HCT116 (cell line): ENCODE measurements around the gene TPO.

Experiments used
- CEBPB ChIP-seq: IDR thresholded peaks from 2 replicates; pipeline ENCODE4 v1.6.1; 2012; ENCODE audit warnings: low read depth
- EGR1 ChIP-seq: IDR thresholded peaks from 2 replicates; pipeline ENCODE4 v1.6.1; 2012; ENCODE audit warnings: low read depth
- EZH2 ChIP-seq: fragments of 200-600 bp; sonication (generic); IDR thresholded peaks from 2 replicates; pipeline ENCODE4 v1.6.1; 2017; ENCODE audit warnings: antibody characterized with exemption, mixed run types
- EZH2phosphoT487 ChIP-seq: fragments of 200-600 bp; IDR thresholded peaks from 2 replicates; pipeline ENCODE4 v1.6.1; 2018; ENCODE audit warnings: antibody characterized with exemption, borderline replicate concordance
- POLR2A ChIP-seq: IDR thresholded peaks from 2 replicates; pipeline ENCODE4 v1.7.0; 2011; ENCODE audit warnings: borderline replicate concordance; ENCODE audit not compliant: insufficient read depth, insufficient read length; ENCODE audit errors: extremely low read depth
- RAD21 ChIP-seq: IDR thresholded peaks from 2 replicates; pipeline ENCODE4 v1.6.1; 2012; ENCODE audit warnings: low read depth, mild to moderate bottlenecking
- SIN3A ChIP-seq: IDR thresholded peaks from 2 replicates; pipeline ENCODE4 v1.6.1; 2012; ENCODE audit warnings: low read depth
- SRF ChIP-seq: IDR thresholded peaks from 2 replicates; pipeline ENCODE4 v1.6.1; 2012; ENCODE audit warnings: low read depth
- TCF7L2 ChIP-seq: IDR thresholded peaks from 2 replicates; pipeline ENCODE4 v1.7.0; 2011; ENCODE audit warnings: borderline replicate concordance, inconsistent platforms; ENCODE audit not compliant: insufficient read depth, insufficient read length; ENCODE audit errors: extremely low read depth
- YY1 ChIP-seq: IDR thresholded peaks from 2 replicates; pipeline ENCODE4 v1.6.1; 2011; ENCODE audit warnings: low read length, low read depth, moderate library complexity, mild to moderate bottlenecking; ENCODE audit not compliant: insufficient replicate concordance; ENCODE audit errors: extremely low read depth
- ZNF274 ChIP-seq: fragments of 200-500 bp; sonication (Bioruptor generic); IDR thresholded peaks from 2 replicates; pipeline ENCODE4 v1.6.1; 2014; ENCODE audit warnings: mild to moderate bottlenecking, low read depth, low read length, inconsistent platforms
- TF ChIP-seq, protein P1 (sequence below), 3 experiments: fragments of 200-600 bp in 1 of 3; sonication (generic) in 1 of 3; IDR thresholded peaks in 2 of 3; conservative IDR thresholded peaks in 1 of 3; 2 replicates each; pipeline ENCODE4 v1.5.1; 2012 to 2017; ENCODE audit warnings: low read depth in 2 of 3, low read length in 2 of 3, antibody characterized with exemption in 1 of 3, borderline replicate concordance in 1 of 3, control low read depth in 1 of 3, mild to moderate bottlenecking in 1 of 3, mixed read lengths in 1 of 3, mixed run types in 1 of 3, moderate library complexity in 1 of 3; ENCODE audit not compliant: insufficient read depth in 1 of 3
- TF ChIP-seq, protein P2 (sequence below): IDR thresholded peaks from 2 replicates; pipeline ENCODE4 v1.6.1; 2012
- TF ChIP-seq, protein P3 (sequence below): IDR thresholded peaks from 2 replicates; pipeline ENCODE4 v1.6.1; 2011; ENCODE audit warnings: mild to moderate bottlenecking, low read length, moderate library complexity; ENCODE audit not compliant: insufficient replicate concordance; ENCODE audit errors: extremely low read depth

DNA sequence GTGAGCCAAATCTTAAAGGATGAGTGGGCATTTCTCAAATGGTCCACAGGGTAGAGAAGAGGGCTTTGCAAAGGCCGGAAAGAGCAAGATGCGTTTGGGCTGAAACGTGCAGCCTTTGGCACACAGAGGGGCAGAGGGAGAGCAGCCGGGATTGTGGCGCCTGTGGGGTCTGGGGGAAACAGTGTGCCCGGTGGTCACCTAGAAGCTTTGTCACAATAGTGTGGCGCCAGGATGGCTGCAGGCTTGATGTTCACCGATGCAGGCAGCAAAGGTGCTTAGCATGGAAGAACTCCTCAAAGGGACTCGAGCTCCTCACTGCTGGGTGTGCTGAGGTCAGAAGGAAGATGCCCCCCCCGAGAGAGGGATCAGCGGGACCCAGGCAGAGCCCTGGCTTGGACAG, 23.8 kb downstream of the TPO start:
- TF ChIP-seq, protein P1, sequence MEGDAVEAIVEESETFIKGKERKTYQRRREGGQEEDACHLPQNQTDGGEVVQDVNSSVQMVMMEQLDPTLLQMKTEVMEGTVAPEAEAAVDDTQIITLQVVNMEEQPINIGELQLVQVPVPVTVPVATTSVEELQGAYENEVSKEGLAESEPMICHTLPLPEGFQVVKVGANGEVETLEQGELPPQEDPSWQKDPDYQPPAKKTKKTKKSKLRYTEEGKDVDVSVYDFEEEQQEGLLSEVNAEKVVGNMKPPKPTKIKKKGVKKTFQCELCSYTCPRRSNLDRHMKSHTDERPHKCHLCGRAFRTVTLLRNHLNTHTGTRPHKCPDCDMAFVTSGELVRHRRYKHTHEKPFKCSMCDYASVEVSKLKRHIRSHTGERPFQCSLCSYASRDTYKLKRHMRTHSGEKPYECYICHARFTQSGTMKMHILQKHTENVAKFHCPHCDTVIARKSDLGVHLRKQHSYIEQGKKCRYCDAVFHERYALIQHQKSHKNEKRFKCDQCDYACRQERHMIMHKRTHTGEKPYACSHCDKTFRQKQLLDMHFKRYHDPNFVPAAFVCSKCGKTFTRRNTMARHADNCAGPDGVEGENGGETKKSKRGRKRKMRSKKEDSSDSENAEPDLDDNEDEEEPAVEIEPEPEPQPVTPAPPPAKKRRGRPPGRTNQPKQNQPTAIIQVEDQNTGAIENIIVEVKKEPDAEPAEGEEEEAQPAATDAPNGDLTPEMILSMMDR (IDR thresholded peaks at IDR 0.05 in 2 of 3, conservative IDR thresholded peaks at IDR 0.05 in 1 of 3; ENCODE audit: borderline replicate concordance in 1 of 3, insufficient read depth in 1 of 3, low read depth in 2 of 3, low read length in 2 of 3) = no peak
- TF ChIP-seq EGR1 (no peak), SIN3A (no peak), EZH2phosphoT487 (no peak), SRF (no peak), RAD21 (no peak), ZNF274 (no peak), YY1 (no peak), CEBPB (no peak), EZH2 (no peak), TCF7L2 (no peak), POLR2A (no peak)
- TF ChIP-seq, protein P2, sequence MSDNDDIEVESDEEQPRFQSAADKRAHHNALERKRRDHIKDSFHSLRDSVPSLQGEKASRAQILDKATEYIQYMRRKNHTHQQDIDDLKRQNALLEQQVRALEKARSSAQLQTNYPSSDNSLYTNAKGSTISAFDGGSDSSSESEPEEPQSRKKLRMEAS = no peak
- TF ChIP-seq, protein P3, sequence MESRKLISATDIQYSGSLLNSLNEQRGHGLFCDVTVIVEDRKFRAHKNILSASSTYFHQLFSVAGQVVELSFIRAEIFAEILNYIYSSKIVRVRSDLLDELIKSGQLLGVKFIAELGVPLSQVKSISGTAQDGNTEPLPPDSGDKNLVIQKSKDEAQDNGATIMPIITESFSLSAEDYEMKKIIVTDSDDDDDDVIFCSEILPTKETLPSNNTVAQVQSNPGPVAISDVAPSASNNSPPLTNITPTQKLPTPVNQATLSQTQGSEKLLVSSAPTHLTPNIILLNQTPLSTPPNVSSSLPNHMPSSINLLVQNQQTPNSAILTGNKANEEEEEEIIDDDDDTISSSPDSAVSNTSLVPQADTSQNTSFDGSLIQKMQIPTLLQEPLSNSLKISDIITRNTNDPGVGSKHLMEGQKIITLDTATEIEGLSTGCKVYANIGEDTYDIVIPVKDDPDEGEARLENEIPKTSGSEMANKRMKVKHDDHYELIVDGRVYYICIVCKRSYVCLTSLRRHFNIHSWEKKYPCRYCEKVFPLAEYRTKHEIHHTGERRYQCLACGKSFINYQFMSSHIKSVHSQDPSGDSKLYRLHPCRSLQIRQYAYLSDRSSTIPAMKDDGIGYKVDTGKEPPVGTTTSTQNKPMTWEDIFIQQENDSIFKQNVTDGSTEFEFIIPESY = no peak
